Liver (tissue), 9 donors: ENCODE measurements around the gene CUL1. TPM values are rescaled to one million over a fixed set of nuclear protein-coding genes. Genes with fewer than 3 reads are reported as not detected.

Experiments
- DNase-seq: peaks from one replicate; pipeline ENCODE4 v3.0.0-alpha.2; 2017; ENCODE audit warnings: low spot score
- H3K27ac ChIP-seq, 2 donors: one replicate each; pipeline ENCODE4 v1.7.0; 2013; ENCODE audit warnings: inconsistent platforms in 2 of 2, low read length in 2 of 2, control low read depth in 1 of 2, low read depth in 1 of 2, mild to moderate bottlenecking in 1 of 2
- H3K27me3 ChIP-seq, 4 donors: one replicate each; pipeline versions ENCODE4 v1.6.1 to v1.7.0; 2013; ENCODE audit warnings: low read length in 3 of 4, inconsistent platforms in 1 of 4, mild to moderate bottlenecking in 1 of 4, moderate library complexity in 1 of 4; ENCODE audit not compliant: control insufficient read depth in 4 of 4, insufficient read depth in 4 of 4
- H3K36me3 ChIP-seq, 4 donors: one replicate each; pipeline versions ENCODE4 v1.6.1 to v1.7.0; 2013; ENCODE audit warnings: low read length in 3 of 4, mild to moderate bottlenecking in 3 of 4, low read depth in 1 of 4, moderate library complexity in 1 of 4; ENCODE audit not compliant: control insufficient read depth in 4 of 4, insufficient read depth in 3 of 4
- H3K4me1 ChIP-seq, 4 donors: one replicate each; pipeline versions ENCODE4 v1.6.1 to v1.7.0; 2013; ENCODE audit warnings: low read length in 3 of 4, mild to moderate bottlenecking in 3 of 4, moderate library complexity in 1 of 4; ENCODE audit not compliant: control insufficient read depth in 4 of 4, insufficient read depth in 4 of 4
- H3K4me3 ChIP-seq, 3 donors: one replicate each; pipeline versions ENCODE4 v1.6.1 to v1.7.0; 2013; ENCODE audit warnings: low read length in 3 of 3, control low read depth in 1 of 3, low read depth in 1 of 3, mild to moderate bottlenecking in 1 of 3
- H3K9ac ChIP-seq, 2 donors: one replicate each; pipeline ENCODE4 v1.7.0; 2013; ENCODE audit warnings: low read length in 2 of 2, mild to moderate bottlenecking in 2 of 2, moderate library complexity in 2 of 2, control low read depth in 1 of 2, low read depth in 1 of 2
- H3K9me3 ChIP-seq, 4 donors: one replicate each; pipeline versions ENCODE4 v1.6.1 to v1.7.0; 2013; ENCODE audit warnings: low read length in 3 of 4; ENCODE audit not compliant: control insufficient read depth in 4 of 4
- EGR1 ChIP-seq, 2 donors: IDR thresholded peaks; 2 replicates each; pipeline ENCODE4 v1.6.1; 2016 to 2018; ENCODE audit warnings: antibody characterized with exemption in 2 of 2, low read depth in 2 of 2
- FOXA1 ChIP-seq: IDR thresholded peaks from 2 replicates; pipeline ENCODE4 v1.6.1; 2016; ENCODE audit warnings: antibody characterized with exemption
- FOXA2 ChIP-seq: IDR thresholded peaks from 2 replicates; pipeline ENCODE4 v1.6.1; 2016; ENCODE audit warnings: antibody characterized with exemption
- GABPA ChIP-seq, 2 donors: IDR thresholded peaks in 1 of 2; conservative IDR thresholded peaks in 1 of 2; 2 replicates each; pipeline ENCODE4 v1.6.1; 2016; ENCODE audit warnings: antibody characterized with exemption in 2 of 2, mild to moderate bottlenecking in 1 of 2, moderate library complexity in 1 of 2
- HNF4A ChIP-seq, 2 donors: conservative IDR thresholded peaks; 2 replicates each; pipeline ENCODE4 v1.6.1; 2016; ENCODE audit warnings: antibody characterized with exemption in 2 of 2, mild to moderate bottlenecking in 2 of 2
- HNF4G ChIP-seq: IDR thresholded peaks from 2 replicates; pipeline ENCODE4 v1.6.1; 2016; ENCODE audit warnings: antibody characterized with exemption
- JUND ChIP-seq, 2 donors: IDR thresholded peaks; 2 replicates each; pipeline ENCODE4 v1.6.1; 2016; ENCODE audit warnings: antibody characterized with exemption in 2 of 2
- NR2F2 ChIP-seq: IDR thresholded peaks from 2 replicates; pipeline ENCODE4 v1.6.1; 2016; ENCODE audit warnings: antibody characterized with exemption
- RAD21 ChIP-seq, 2 donors: IDR thresholded peaks; 2 replicates each; pipeline ENCODE4 v1.6.1; 2016; ENCODE audit warnings: antibody characterized with exemption in 2 of 2, mild to moderate bottlenecking in 2 of 2
- RXRA ChIP-seq, 2 donors: IDR thresholded peaks; 2 replicates each; pipeline ENCODE4 v1.6.1; 2017 to 2018; ENCODE audit warnings: antibody characterized with exemption in 2 of 2, mild to moderate bottlenecking in 1 of 2
- SP1 ChIP-seq: IDR thresholded peaks from 2 replicates; pipeline ENCODE4 v1.6.1; 2018; ENCODE audit warnings: antibody characterized with exemption, mild to moderate bottlenecking
- TAF1 ChIP-seq: conservative IDR thresholded peaks from 2 replicates; pipeline ENCODE4 v1.6.1; 2016; ENCODE audit warnings: antibody characterized with exemption, mild to moderate bottlenecking
- YY1 ChIP-seq: IDR thresholded peaks from 2 replicates; pipeline ENCODE4 v1.6.1; 2016; ENCODE audit warnings: antibody characterized with exemption, mild to moderate bottlenecking
- WGBS: extraction: QIAGEN DNeasy Blood & Tissue Kit; methylation state at CpG from one replicate; pipeline ENCODE4 v1.1.7; 2013; 5-methylcytosine and 5-hydroxymethylcytosine counted together
- polyA plus RNA-seq, 2 donors: library from polyadenylated mRNA; stranded (reverse) in 1 of 2; unstranded in 1 of 2; fragments of 200-250 nt in 1 of 2; fragments of >200 nt in 1 of 2; fragmentation: Nextera tagmentation in 1 of 2; extraction: Ambion mirVana in 1 of 2; gene quantifications; one replicate each; pipeline versions ENCODE4 v1.2.1 to v1.2.3, GENCODE V29; 2013 to 2015
- total RNA-seq, 2 donors: library from RNA; depleted of rRNA; stranded (reverse); fragments of >200 nt; gene quantifications; one replicate each; pipeline ENCODE4 v1.2.3, GENCODE V29; 2014
- TF ChIP-seq, protein P1 (sequence below): IDR thresholded peaks from 2 replicates; pipeline ENCODE4 v1.6.1; 2016; ENCODE audit warnings: antibody characterized with exemption
- TF ChIP-seq, protein P2 (sequence below): IDR thresholded peaks from 2 replicates; pipeline ENCODE4 v1.6.1; 2016; ENCODE audit warnings: antibody characterized with exemption
- TF ChIP-seq, protein P3 (sequence below): IDR thresholded peaks from 2 replicates; pipeline ENCODE4 v1.6.1; 2016; ENCODE audit warnings: antibody characterized with exemption
- TF ChIP-seq, protein P4 (sequence below): IDR thresholded peaks from 2 replicates; pipeline ENCODE4 v1.6.1; 2016; ENCODE audit warnings: antibody characterized with exemption, mild to moderate bottlenecking
- TF ChIP-seq, protein P5 (sequence below): fragments of 150-350 bp; IDR thresholded peaks from 2 replicates; pipeline ENCODE4 v1.5.1; 2017; ENCODE audit warnings: improper control_type of control experiment, low read depth, low read length; ENCODE audit not compliant: missing input control
- donor health status: healthy.
- donor health status: healthy.
- donor health status: healthy.
- donor health status: healthy.
- donor health status: healthy.

Gene CUL1
- total and polyA plus RNA-seq, 4 donors: 21.7 to 56.7 (median 26.7) TPM

DNA sequence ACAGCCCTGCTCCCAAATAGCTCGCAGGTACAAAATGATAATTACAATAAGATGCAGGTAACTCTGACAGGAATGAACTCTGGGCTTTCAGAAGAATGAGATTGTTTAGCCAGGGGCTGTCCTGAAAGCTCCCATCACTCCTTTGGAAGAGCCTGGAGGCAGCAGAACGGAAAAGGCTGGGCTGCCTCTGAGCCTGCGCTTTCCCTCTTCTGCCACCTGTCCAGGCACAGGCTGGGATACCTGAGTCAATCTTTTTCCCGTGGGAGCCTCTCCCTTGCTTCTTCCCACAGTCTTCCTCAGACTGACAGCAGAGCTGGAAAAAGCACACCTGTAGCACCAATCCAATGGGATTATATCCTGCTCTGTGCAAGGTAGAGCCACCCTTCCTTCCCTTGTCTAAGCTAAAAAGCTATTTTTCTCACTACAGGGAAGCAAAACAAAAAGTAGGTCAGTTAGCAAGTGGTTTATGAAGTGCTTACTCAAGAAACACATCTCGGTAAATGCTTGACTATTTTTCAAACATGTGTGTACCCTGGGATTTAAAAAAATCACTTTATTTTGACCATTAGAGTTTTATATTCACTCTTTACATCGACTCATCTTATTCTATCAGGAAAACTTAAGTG is 12.3 kb upstream of the CUL1 start:
- TF ChIP-seq SP1 (no peak), FOXA2 (no peak), NR2F2 (no peak), HNF4A (conservative IDR thresholded peaks at IDR 0.05) (no peak), JUND (IDR thresholded peaks at IDR 0.05) (no peak), RAD21 (IDR thresholded peaks at IDR 0.05) (no peak), FOXA1 (no peak), GABPA (IDR thresholded peaks at IDR 0.05 in 1 of 2, conservative IDR thresholded peaks at IDR 0.05 in 1 of 2) (no peak), RXRA (IDR thresholded peaks at IDR 0.05) (no peak), YY1 (no peak), TAF1 (no peak), EGR1 (IDR thresholded peaks at IDR 0.05; ENCODE audit: low read depth in 2 of 2) (no peak)
- TF ChIP-seq, protein P1, sequence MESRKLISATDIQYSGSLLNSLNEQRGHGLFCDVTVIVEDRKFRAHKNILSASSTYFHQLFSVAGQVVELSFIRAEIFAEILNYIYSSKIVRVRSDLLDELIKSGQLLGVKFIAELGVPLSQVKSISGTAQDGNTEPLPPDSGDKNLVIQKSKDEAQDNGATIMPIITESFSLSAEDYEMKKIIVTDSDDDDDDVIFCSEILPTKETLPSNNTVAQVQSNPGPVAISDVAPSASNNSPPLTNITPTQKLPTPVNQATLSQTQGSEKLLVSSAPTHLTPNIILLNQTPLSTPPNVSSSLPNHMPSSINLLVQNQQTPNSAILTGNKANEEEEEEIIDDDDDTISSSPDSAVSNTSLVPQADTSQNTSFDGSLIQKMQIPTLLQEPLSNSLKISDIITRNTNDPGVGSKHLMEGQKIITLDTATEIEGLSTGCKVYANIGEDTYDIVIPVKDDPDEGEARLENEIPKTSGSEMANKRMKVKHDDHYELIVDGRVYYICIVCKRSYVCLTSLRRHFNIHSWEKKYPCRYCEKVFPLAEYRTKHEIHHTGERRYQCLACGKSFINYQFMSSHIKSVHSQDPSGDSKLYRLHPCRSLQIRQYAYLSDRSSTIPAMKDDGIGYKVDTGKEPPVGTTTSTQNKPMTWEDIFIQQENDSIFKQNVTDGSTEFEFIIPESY: no peak
- TF ChIP-seq, protein P2, sequence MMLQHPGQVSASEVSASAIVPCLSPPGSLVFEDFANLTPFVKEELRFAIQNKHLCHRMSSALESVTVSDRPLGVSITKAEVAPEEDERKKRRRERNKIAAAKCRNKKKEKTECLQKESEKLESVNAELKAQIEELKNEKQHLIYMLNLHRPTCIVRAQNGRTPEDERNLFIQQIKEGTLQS: no peak
- TF ChIP-seq, protein P3, sequence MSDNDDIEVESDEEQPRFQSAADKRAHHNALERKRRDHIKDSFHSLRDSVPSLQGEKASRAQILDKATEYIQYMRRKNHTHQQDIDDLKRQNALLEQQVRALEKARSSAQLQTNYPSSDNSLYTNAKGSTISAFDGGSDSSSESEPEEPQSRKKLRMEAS: no peak
- TF ChIP-seq, protein P4, sequence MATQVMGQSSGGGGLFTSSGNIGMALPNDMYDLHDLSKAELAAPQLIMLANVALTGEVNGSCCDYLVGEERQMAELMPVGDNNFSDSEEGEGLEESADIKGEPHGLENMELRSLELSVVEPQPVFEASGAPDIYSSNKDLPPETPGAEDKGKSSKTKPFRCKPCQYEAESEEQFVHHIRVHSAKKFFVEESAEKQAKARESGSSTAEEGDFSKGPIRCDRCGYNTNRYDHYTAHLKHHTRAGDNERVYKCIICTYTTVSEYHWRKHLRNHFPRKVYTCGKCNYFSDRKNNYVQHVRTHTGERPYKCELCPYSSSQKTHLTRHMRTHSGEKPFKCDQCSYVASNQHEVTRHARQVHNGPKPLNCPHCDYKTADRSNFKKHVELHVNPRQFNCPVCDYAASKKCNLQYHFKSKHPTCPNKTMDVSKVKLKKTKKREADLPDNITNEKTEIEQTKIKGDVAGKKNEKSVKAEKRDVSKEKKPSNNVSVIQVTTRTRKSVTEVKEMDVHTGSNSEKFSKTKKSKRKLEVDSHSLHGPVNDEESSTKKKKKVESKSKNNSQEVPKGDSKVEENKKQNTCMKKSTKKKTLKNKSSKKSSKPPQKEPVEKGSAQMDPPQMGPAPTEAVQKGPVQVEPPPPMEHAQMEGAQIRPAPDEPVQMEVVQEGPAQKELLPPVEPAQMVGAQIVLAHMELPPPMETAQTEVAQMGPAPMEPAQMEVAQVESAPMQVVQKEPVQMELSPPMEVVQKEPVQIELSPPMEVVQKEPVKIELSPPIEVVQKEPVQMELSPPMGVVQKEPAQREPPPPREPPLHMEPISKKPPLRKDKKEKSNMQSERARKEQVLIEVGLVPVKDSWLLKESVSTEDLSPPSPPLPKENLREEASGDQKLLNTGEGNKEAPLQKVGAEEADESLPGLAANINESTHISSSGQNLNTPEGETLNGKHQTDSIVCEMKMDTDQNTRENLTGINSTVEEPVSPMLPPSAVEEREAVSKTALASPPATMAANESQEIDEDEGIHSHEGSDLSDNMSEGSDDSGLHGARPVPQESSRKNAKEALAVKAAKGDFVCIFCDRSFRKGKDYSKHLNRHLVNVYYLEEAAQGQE: no peak
- DNase-seq: no peak
- Histone ChIP-seq H3K27me3 (no peaks in the 10 kb centered on the region), H3K4me1 (no peaks in the 10 kb centered on the region), H3K9me3 (no peaks in the 10 kb centered on the region), H3K27ac (no peak overlapping the region), H3K9ac (no peak overlapping the region), H3K36me3 (no peaks in the 10 kb centered on the region), H3K4me3 (no peak overlapping the region)
- 81% methylated on average over 6 of the region's 6 CpGs for WGBS

DNA sequence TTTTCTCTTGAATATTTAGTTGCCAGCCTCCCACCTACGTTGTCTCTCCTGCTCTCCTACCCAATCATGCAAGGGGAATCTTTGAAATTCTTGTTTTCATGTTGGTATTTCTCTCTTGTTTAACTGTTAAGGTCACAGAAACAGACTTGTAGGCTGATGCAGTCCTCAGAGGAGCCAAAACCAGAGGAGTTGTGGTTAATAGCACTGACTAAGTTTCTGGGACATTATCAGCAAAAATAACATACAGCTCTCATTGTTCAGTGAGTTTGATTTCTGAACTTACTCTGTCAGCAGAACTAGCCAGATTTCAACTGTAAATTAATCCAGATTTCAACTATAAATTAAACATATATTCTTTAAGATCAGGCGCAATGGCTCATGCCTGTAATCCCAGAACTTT is 11.1 kb upstream of the CUL1 start:
- H3K9ac ChIP-seq: no peak overlapping the region
- WGBS: 94% methylated on average over 2 of the region's 2 CpGs
- TF ChIP-seq TAF1 (no peak), YY1 (no peak), JUND (IDR thresholded peaks at IDR 0.05) (no peak), HNF4G (no peak), RAD21 (IDR thresholded peaks at IDR 0.05) (no peak), EGR1 (IDR thresholded peaks at IDR 0.05; ENCODE audit: low read depth in 2 of 2) (no peak), RXRA (IDR thresholded peaks at IDR 0.05) (no peak), NR2F2 (no peak)
- TF ChIP-seq, protein P5, sequence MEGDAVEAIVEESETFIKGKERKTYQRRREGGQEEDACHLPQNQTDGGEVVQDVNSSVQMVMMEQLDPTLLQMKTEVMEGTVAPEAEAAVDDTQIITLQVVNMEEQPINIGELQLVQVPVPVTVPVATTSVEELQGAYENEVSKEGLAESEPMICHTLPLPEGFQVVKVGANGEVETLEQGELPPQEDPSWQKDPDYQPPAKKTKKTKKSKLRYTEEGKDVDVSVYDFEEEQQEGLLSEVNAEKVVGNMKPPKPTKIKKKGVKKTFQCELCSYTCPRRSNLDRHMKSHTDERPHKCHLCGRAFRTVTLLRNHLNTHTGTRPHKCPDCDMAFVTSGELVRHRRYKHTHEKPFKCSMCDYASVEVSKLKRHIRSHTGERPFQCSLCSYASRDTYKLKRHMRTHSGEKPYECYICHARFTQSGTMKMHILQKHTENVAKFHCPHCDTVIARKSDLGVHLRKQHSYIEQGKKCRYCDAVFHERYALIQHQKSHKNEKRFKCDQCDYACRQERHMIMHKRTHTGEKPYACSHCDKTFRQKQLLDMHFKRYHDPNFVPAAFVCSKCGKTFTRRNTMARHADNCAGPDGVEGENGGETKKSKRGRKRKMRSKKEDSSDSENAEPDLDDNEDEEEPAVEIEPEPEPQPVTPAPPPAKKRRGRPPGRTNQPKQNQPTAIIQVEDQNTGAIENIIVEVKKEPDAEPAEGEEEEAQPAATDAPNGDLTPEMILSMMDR: no peak
- TF ChIP-seq, protein P1: no peak

More for the DNA sequence above, 11.1 kb upstream of the CUL1 start:
- no peaks in the 10 kb centered on the region for H3K9me3 ChIP-seq
- H3K36me3 ChIP-seq: no peaks in the 10 kb centered on the region
- no peak overlapping the region for H3K27ac ChIP-seq
- no peak overlapping the region for H3K4me3 ChIP-seq
- H3K27me3 ChIP-seq: no peaks in the 10 kb centered on the region
- DNase-seq: no peak
- no peaks in the 10 kb centered on the region for H3K4me1 ChIP-seq
